ENCODE results near the gene LTK.

Gene LTK

DNA sequence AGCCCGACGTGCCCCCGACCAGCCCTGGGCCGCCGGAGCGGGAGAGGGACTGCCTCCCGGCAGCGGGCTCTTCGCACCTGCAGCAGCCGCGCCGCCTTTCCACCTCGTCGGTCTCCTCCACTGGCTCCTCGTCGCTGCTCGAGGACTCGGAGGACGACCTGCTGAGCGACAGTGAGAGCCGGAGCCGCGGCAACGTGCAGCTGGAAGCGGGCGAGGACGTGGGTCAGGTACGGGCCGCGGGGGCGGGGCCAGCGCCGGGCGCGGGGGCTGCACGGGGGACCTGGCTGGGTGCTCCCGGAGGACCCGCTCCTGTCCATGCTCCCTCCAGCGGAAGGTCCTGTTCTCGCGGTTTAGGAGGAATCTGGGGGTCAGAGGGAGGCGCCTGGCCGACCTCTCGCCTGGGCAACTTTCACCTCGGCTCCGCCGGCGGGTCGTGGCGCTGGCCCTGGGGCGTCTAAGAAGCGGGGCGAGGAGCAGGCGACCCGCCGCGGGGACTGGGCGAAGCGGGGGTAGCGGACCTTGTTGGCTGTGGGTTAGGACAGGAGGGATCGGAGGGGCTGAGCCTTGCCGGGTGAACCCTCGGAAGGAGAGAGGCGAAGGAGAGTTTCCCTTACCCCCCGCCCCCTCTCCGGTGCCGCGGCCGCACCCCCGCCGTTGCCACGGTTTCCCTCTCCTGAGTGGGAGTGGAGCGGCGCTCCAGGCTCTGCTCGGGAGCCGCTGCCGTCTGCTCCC, 19.3 kb downstream of the LTK start:
- Mint-ChIP-seq H3K9me3 (no peaks in the 10 kb centered on the region), H3K4me1 (peaks cover 14% of the 10 kb centered on the region), H3K27ac (no peak overlapping the region), H3K4me3 (peak overlapping the region; percentile 69), H3K36me3 (no peaks in the 10 kb centered on the region), H3K27me3 (peaks cover 22% of the 10 kb centered on the region)

DNA sequence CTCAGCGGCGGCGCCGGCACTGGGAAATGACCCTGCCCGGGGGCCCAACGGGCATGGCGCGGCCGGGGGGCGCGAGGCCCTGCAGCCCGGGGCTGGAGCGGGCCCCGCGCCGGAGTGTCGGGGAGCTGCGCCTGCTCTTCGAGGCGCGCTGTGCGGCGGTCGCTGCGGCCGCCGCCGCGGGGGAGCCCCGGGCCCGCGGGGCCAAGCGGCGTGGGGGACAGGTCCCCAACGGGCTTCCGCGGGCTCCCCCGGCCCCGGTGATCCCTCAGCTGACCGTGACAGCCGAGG, 19.8 kb downstream of the LTK start:
- H3K36me3 Mint-ChIP-seq: no peaks in the 10 kb centered on the region
- peaks cover 14% of the 10 kb centered on the region for H3K4me1 Mint-ChIP-seq
- H3K9me3 Mint-ChIP-seq: no peaks in the 10 kb centered on the region
- no peak overlapping the region for H3K4me3 Mint-ChIP-seq
- H3K27ac Mint-ChIP-seq: no peak overlapping the region
- H3K27me3 Mint-ChIP-seq: peaks cover 18% of the 10 kb centered on the region

DNA sequence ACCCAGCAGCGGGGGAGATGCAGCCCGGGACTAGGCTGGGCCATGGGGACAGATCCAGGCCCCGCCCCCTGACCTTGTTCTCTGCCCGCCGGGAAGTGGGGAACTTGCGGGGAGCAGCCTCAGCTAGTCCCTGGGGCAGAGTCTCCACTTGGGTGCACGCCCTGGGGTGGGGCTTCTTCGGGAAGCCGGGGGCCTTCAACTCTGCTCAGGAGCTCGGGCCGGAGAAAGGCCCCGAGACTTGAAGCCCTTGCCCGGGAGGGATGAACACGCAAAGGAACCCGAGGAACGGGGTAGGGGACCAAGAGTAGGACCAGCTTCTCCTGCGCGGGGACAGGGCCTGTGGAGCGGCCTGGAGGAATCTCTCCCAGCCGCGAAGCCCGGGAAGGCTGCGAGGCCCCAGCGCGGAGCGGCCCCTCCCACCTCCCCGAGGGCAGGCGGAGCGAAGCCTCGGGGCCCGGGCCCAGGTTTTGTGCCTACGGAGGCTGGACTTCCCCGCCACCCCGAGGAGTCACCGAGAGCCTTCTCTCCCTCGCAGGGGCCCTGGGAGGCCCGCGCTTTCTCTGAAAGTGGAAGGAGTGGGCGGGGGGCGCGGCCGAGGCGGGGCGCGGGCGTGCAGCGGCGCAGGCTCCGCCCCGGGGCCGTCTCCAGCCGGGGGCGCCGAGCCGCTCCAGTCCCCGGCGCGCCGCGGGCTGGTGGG, 20.3 kb downstream of the LTK start, which contains the start of gene ITPKA:
ITPKA (plus strand) TSS at position 670 of the 697 bp plus-strand sequence. CDS start 54 bp downstream, outside the sequence.
- Mint-ChIP-seq H3K36me3 (no peaks in the 10 kb centered on the region), H3K4me3 (peak within 1 kb of the TSS; percentile 88), H3K4me1 (peaks cover 18% of the 10 kb centered on the region), H3K9me3 (no peaks in the 10 kb centered on the region), H3K27me3 (peaks cover 13% of the 10 kb centered on the region), H3K27ac (peak within 1 kb of the TSS; percentile 70)

DNA sequence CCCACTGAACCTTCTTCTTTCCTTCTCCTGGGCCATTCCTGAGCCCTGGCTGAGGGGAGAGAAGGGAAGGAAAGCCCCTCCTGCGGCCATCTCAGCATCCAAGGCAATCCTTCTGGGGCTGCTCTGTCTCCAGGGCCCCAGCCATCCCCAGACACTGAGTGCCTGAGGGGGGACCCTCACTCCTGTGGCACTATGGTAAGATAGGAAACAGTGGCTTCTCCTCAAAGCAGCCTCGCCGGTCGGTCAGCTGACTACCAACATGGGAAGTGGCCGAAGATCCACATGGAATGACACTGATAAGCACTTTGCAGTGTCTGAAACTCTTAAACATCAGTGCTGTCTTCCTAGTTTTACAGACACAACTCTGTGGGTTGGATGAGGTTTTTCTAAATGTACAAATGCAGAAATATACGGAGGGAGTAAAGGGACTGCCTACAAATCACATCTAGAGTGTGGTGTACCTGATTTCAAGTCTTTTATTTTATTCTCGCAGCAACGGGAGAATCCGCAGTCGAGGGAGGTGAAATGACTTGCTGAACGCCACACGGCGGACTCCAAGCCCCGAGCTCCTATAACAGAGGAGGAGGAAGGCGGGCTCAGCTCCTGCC, 20.9 kb downstream of the LTK start:
- Mint-ChIP-seq H3K4me3 (peak overlapping the region; percentile 88), H3K27ac (peak overlapping the region; percentile 70), H3K27me3 (peaks cover 13% of the 10 kb centered on the region), H3K4me1 (peaks cover 22% of the 10 kb centered on the region), H3K9me3 (no peaks in the 10 kb centered on the region), H3K36me3 (no peaks in the 10 kb centered on the region)

GRCh38 chr15:41491889-41492288, 21.7 kb downstream of the LTK start:
- H3K27me3 Mint-ChIP-seq: peaks cover 8% of the 10 kb centered on the region
- H3K4me1 Mint-ChIP-seq: peaks cover 22% of the 10 kb centered on the region
- H3K4me3 Mint-ChIP-seq: no peak overlapping the region
- H3K9me3 Mint-ChIP-seq: no peaks in the 10 kb centered on the region
- H3K36me3 Mint-ChIP-seq: no peaks in the 10 kb centered on the region
- no peak overlapping the region for H3K27ac Mint-ChIP-seq

DNA sequence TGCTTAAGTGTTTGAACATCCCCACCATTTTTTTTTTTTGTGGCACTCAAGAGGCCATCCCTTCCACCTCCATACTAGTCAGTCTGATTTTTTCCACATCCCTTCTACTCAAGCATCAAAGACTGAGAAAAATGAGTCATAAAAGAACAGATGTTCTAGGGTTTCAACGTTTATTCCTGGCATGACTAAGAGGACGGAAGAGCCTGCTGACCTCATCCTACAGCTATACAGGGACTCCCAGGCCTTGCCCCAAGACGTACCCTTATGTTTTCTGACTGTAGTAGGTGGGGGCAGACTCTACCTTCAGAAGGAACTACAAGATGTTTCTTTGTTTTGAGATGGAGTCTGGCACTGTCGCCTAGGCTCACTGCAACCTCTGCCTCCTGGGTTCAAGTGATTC, 23.3 kb downstream of the LTK start:
- H3K36me3 Mint-ChIP-seq: no peaks in the 10 kb centered on the region
- H3K9me3 Mint-ChIP-seq: no peaks in the 10 kb centered on the region
- peaks cover 2% of the 10 kb centered on the region for H3K27me3 Mint-ChIP-seq
- peak overlapping the region; percentile 53 for H3K4me3 Mint-ChIP-seq
- H3K27ac Mint-ChIP-seq: peak overlapping the region; percentile 38
- peaks cover 22% of the 10 kb centered on the region for H3K4me1 Mint-ChIP-seq

GRCh38 chr15:41489641-41490040, 24.0 kb downstream of the LTK start:
- no peaks in the 10 kb centered on the region for H3K36me3 Mint-ChIP-seq
- no peaks in the 10 kb centered on the region for H3K27me3 Mint-ChIP-seq
- no peaks in the 10 kb centered on the region for H3K9me3 Mint-ChIP-seq
- no peak overlapping the region for H3K4me3 Mint-ChIP-seq
- H3K4me1 Mint-ChIP-seq: peaks cover 22% of the 10 kb centered on the region
- H3K27ac Mint-ChIP-seq: no peak overlapping the region

DNA sequence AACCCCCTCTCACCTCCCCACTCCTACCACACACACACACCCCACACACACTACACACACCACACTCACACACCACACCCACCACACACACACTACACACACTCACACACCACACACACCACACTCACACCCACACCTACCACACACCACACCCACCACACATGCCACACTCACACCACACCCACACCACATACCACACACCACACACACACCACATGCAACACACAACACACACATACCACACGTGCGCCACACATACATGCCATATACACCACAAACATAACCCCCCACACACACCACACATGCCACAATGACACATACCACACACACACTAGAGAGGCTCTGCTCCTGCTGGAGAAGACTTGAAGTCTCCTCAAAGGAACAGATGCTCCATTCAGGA, 25.8 kb downstream of the LTK start:
- H3K9me3 Mint-ChIP-seq: no peaks in the 10 kb centered on the region
- H3K4me3 Mint-ChIP-seq: no peak overlapping the region
- no peaks in the 10 kb centered on the region for H3K27me3 Mint-ChIP-seq
- no peak overlapping the region for H3K27ac Mint-ChIP-seq
- H3K36me3 Mint-ChIP-seq: peaks cover 1% of the 10 kb centered on the region
- H3K4me1 Mint-ChIP-seq: peaks cover 34% of the 10 kb centered on the region

DNA sequence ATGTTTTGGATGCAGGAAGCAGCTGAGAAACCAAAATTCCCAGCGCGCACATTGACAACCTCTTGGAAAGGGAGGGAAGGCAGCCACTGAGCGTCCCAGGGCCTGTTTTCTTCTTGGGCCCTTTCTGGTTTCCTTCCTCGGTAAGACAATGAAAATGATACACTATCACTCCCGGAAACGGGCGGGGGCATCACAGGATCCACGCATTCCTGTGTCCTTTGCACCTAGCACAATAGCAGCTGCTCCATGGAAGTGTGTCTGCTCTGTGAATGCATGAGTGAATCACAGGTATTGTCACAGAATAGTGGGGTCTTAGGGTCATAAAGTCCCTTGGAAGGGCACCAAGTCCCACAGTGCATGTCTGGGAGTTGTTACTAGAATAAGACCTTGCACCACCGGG, 26.2 kb downstream of the LTK start:
- Mint-ChIP-seq H3K4me3 (no peak overlapping the region), H3K27me3 (no peaks in the 10 kb centered on the region), H3K9me3 (no peaks in the 10 kb centered on the region), H3K36me3 (peaks cover 1% of the 10 kb centered on the region), H3K27ac (no peak overlapping the region), H3K4me1 (peaks cover 33% of the 10 kb centered on the region)

- Mint-ChIP-seq H3K36me3 (peaks cover 1% of the 10 kb centered on the region), H3K27me3 (no peaks in the 10 kb centered on the region), H3K4me3 (no peak overlapping the region), H3K27ac (no peak overlapping the region), H3K9me3 (no peaks in the 10 kb centered on the region), H3K4me1 (peaks cover 33% of the 10 kb centered on the region)
Measured at GRCh38 chr15:41486286-41486685, 27.3 kb downstream of the LTK start.

GRCh38 chr15:41484937-41485625, 28.5 kb downstream of the LTK start:
- peaks cover 3% of the 10 kb centered on the region for H3K36me3 Mint-ChIP-seq
- H3K9me3 Mint-ChIP-seq: no peaks in the 10 kb centered on the region
- no peak overlapping the region for H3K4me3 Mint-ChIP-seq
- no peaks in the 10 kb centered on the region for H3K27me3 Mint-ChIP-seq
- H3K27ac Mint-ChIP-seq: no peak overlapping the region
- H3K4me1 Mint-ChIP-seq: peaks cover 26% of the 10 kb centered on the region

GRCh38 chr15:41483519-41483918, 30.1 kb downstream of the LTK start:
- Mint-ChIP-seq H3K4me1 (peaks cover 23% of the 10 kb centered on the region), H3K27me3 (no peaks in the 10 kb centered on the region), H3K27ac (no peak overlapping the region), H3K36me3 (peaks cover 5% of the 10 kb centered on the region), H3K4me3 (peak overlapping the region; percentile 26), H3K9me3 (no peaks in the 10 kb centered on the region)

DNA sequence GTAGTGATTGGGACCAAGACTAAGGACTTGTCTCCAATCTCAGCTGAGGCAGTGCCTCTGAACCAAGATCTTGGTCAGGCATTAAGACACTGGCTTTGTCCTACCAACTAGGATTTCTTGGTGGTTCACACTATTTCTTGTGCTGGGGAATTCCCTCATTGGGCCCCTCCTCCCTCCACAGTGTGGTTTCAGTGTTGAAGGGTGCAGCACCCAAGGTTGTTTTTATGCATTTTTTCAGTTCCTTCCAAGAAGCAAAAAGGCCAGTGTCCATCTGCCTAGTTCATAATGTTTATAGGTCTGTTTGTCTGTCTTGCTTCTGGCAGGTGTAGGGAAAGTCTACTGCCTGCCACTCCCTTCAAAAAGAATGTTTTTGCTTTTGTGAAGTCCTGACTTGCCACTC, 30.5 kb downstream of the LTK start:
- H3K4me1 Mint-ChIP-seq: peaks cover 22% of the 10 kb centered on the region
- H3K36me3 Mint-ChIP-seq: peaks cover 5% of the 10 kb centered on the region
- H3K9me3 Mint-ChIP-seq: no peaks in the 10 kb centered on the region
- no peak overlapping the region for H3K27ac Mint-ChIP-seq
- no peaks in the 10 kb centered on the region for H3K27me3 Mint-ChIP-seq
- peak overlapping the region; percentile 26 for H3K4me3 Mint-ChIP-seq

- no peaks in the 10 kb centered on the region for H3K27me3 Mint-ChIP-seq
- H3K4me1 Mint-ChIP-seq: peaks cover 18% of the 10 kb centered on the region
- H3K36me3 Mint-ChIP-seq: peaks cover 5% of the 10 kb centered on the region
- H3K9me3 Mint-ChIP-seq: no peaks in the 10 kb centered on the region
- no peak overlapping the region for H3K4me3 Mint-ChIP-seq
- H3K27ac Mint-ChIP-seq: no peak overlapping the region
Measured at GRCh38 chr15:41482110-41482877, 31.3 kb downstream of the LTK start.

DNA sequence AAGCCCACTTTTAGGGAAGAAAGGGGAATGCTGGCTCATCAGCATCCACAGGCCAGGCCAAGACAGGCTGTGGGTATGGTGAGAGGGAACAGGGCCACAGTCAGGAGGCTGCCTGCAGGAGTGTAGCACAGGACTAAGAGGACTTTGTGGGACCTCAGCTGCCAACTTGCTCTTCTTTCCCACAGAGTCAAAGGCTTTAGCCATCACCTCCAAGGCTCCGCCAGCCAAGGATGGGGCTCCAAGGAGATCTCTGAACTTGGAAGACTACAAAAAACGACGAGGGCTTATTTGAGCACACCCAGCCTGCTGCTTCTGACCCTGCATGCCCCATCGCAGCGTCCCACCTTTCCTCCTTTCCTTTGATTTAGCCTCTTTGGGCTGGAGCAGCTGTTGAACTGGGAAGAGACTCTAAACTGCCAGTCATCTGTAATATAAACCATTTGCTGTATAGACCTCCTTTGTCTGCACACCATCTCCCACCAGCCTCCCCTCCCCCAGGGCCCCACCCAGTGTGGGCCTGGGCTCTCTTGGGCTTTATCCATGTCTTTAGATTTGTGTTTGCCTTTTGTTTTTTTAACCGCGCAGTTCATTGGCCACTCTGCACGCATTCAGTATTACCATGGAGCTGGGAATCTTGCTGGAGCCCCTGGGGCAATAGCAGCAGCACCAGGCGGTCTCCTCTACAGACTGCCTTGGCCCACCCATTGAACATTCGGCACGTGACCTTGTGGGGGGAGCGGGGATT, 33.1 kb downstream of the LTK start:
- Mint-ChIP-seq H3K27ac (no peak overlapping the region), H3K4me1 (peaks cover 18% of the 10 kb centered on the region), H3K36me3 (peaks cover 9% of the 10 kb centered on the region), H3K4me3 (no peak overlapping the region), H3K9me3 (no peaks in the 10 kb centered on the region), H3K27me3 (no peaks in the 10 kb centered on the region)

All from activated naive CD4-positive, alpha-beta T cell treated with anti-CD3 and anti-CD28 coated beads, Interleukin-2, amount 50 U/mL, for 24 hours (primary cell).